Retinal pigment epithelial cell (primary cell): ENCODE measurements around the gene PEX5.

ENCODE experiments used
- DNase-seq: peaks from one replicate; pipeline ENCODE4 v3.0.0-alpha.2; 2010; ENCODE audit warnings: low read depth
- H3K4me3 ChIP-seq: 2 replicates; pipeline ENCODE4 v1.5.1; 2011; ENCODE audit warnings: mild to moderate bottlenecking, low read length, control low read depth, moderate library complexity
- CTCF ChIP-seq: conservative IDR thresholded peaks from 2 replicates; pipeline ENCODE4 v1.5.1; 2011; ENCODE audit warnings: low read depth, low read length, control low read depth, inconsistent platforms

Gene PEX5

GRCh38 chr12:7197841-7198240 is 8.4 kb downstream of the PEX5 start:
- TF ChIP-seq CTCF: no peak
- no peak for DNase-seq
- H3K4me3 ChIP-seq: no peak overlapping the region

- H3K4me3 ChIP-seq: no peak overlapping the region
- DNase-seq: no peak
- TF ChIP-seq CTCF: no peak
These were observed 13.6 kb downstream of the PEX5 start for GRCh38 chr12:7203109-7203508.

- no peak for DNase-seq
- H3K4me3 ChIP-seq: no peak overlapping the region
- TF ChIP-seq CTCF: no peak
These were observed 15.6 kb downstream of the PEX5 start for GRCh38 chr12:7205091-7205490.

- no peak for TF ChIP-seq CTCF
- DNase-seq: no peak
- H3K4me3 ChIP-seq: no peak overlapping the region
These were observed 17.2 kb downstream of the PEX5 start for GRCh38 chr12:7206691-7207090.

GRCh38 chr12:7207866-7208625 is 18.6 kb downstream of the PEX5 start:
- DNase-seq: no peak
- TF ChIP-seq CTCF: no peak
- H3K4me3 ChIP-seq: no peak overlapping the region

GRCh38 chr12:7209958-7210357 is 20.5 kb downstream of the PEX5 start:
- no peak for TF ChIP-seq CTCF
- DNase-seq: no peak
- no peak overlapping the region for H3K4me3 ChIP-seq

- DNase-seq: no peak
- no peak overlapping the region for H3K4me3 ChIP-seq
- TF ChIP-seq CTCF: no peak
These were observed 21.2 kb downstream of the PEX5 start for GRCh38 chr12:7210642-7211151.
